GM12875 (cell line): ENCODE results near the gene CCN5.

Experiments
- H3K4me3 ChIP-seq: one replicate; pipeline ENCODE4 v1.5.1; 2011; ENCODE audit warnings: low read depth, low read length, control low read depth
- CTCF ChIP-seq: IDR thresholded peaks from 2 replicates; pipeline ENCODE4 v1.5.1; 2011; ENCODE audit warnings: low read depth, mild to moderate bottlenecking, control low read depth, inconsistent platforms, low read length, moderate library complexity, borderline replicate concordance; ENCODE audit not compliant: insufficient read depth

Gene CCN5

GRCh38 chr20:44723798-44724362 lies 8.7 kb downstream of the CCN5 start:
- no peak overlapping the region for H3K4me3 ChIP-seq
- TF ChIP-seq CTCF = no peak

DNA sequence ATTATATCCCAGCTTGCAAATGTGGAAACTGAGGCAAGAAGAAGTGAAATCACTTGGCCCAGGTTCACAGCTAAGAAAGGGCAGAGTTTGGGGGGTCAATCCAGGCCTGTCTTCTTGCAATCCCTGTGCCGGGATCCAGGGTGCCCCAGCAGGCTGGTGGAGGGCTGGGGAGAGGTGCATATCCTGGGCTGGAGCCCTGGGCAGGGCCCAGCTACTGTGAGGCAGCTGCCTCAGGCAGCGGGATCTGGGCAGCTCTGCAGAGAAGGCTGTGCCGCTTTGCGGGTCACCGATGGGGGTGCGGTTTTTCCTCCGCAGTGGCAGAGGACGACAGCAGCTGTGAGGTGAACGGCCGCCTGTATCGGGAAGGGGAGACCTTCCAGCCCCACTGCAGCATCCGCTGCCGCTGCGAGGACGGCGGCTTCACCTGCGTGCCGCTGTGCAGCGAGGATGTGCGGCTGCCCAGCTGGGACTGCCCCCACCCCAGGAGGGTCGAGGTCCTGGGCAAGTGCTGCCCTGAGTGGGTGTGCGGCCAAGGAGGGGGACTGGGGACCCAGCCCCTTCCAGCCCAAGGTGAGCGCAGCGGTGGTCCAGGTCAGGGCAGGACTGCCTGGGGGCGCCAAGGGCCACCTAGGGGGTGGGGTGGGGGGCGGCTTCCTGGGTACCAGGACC lies 9.4 kb downstream of the CCN5 start:
- H3K4me3 ChIP-seq = no peak overlapping the region
- no peak for TF ChIP-seq CTCF

GRCh38 chr20:44725837-44726236 lies 10.7 kb downstream of the CCN5 start:
- no peak for TF ChIP-seq CTCF

GRCh38 chr20:44727039-44727438 lies 11.9 kb downstream of the CCN5 start:
- TF ChIP-seq CTCF = no peak
- H3K4me3 ChIP-seq = no peak overlapping the region

More at GRCh38 chr20:44725837-44726236, 10.7 kb downstream of the CCN5 start:
- no peak overlapping the region for H3K4me3 ChIP-seq

GRCh38 chr20:44727651-44728050 lies 12.5 kb downstream of the CCN5 start:
- TF ChIP-seq CTCF = no peak
- no peak overlapping the region for H3K4me3 ChIP-seq

- no peak overlapping the region for H3K4me3 ChIP-seq
- no peak for TF ChIP-seq CTCF
Measured at GRCh38 chr20:44728801-44729443, 13.8 kb downstream of the CCN5 start.

GRCh38 chr20:44730441-44730840 lies 15.3 kb downstream of the CCN5 start:
- TF ChIP-seq CTCF = no peak
- H3K4me3 ChIP-seq = no peak overlapping the region
